HCT116 (cell line): ENCODE results near the gene AADACL3. TPM values are rescaled to one million over a fixed set of nuclear protein-coding genes. Genes with fewer than 3 reads are reported as not detected.

Experiments used
- ATAC-seq: fragments of 200-7000 bp; cut with Tn5 transposase; 2 replicates; pipeline ENCODE4 v1.9.1; 2020; ENCODE audit warnings: mild to moderate bottlenecking, moderate library complexity
- BruUV-seq: library from RNA; stranded (reverse); fragments of 400-500 nt; replicated peaks from 2 replicates; lab custom pipeline; 2021; lab: Mats Ljungman, UMichigan
- CTCF ChIA-PET: fragments of 300-600 bp; sonication (Branson Sonifier 250); formaldehyde crosslinking; loops from one replicate; lab custom pipeline; 2021; ENCODE audit warnings: antibody characterized with exemption; lab: Charles Lee
- POLR2A ChIA-PET: fragments of 300-600, 350-600 bp; sonication (Branson Sonifier 250); formaldehyde crosslinking; loops from one replicate; lab custom pipeline; 2021; ENCODE audit warnings: antibody characterized with exemption; lab: Charles Lee
- RAD21 ChIA-PET, 2 experiments: fragments of 300-600 bp; sonication (Branson Sonifier 250); formaldehyde crosslinking; loops; one replicate each; lab custom pipeline; 2023; ENCODE audit warnings: low total read pairs in 2 of 2; ENCODE audit not compliant: uncharacterized antibody in 2 of 2, unreplicated experiment in 2 of 2, low non-redundant PET in 1 of 2; lab: Charles Lee
- DNase-seq: peaks from one replicate; pipeline ENCODE4 v3.0.0-alpha.2; 2010; ENCODE audit warnings: low read depth, low spot score
- H2AFZ ChIP-seq: fragments of 200-600 bp; shearing (Covaris generic), sonication (generic); 2 replicates; pipeline ENCODE4 v1.6.1; 2017; ENCODE audit warnings: low read depth, mixed run types, mixed read lengths, antibody characterized with exemption, low read length; ENCODE audit not compliant: poor library complexity, severe bottlenecking
- H3K27ac ChIP-seq: 2 replicates; pipeline ENCODE4 v1.5.1; 2012; ENCODE audit warnings: low read depth, low read length
- H3K27me3 ChIP-seq: fragments of 200-600 bp; sonication (generic); 2 replicates; pipeline ENCODE4 v1.6.1; 2016; ENCODE audit warnings: mixed run types, low read length, mixed read lengths; ENCODE audit not compliant: insufficient read depth
- H3K36me3 ChIP-seq, 2 experiments: fragments of 200-500 bp in 1 of 2; fragments of 200-600 bp in 1 of 2; sonication (Bioruptor generic) in 1 of 2; sonication (generic) in 1 of 2; 2 replicates each; pipeline versions ENCODE4 v1.5.1 to v1.6.1; 2014 to 2016; ENCODE audit warnings: low read length in 2 of 2, inconsistent platforms in 1 of 2, mixed read lengths in 1 of 2, mixed run types in 1 of 2; ENCODE audit not compliant: insufficient read depth in 2 of 2, control insufficient read depth in 1 of 2
- H3K4me1 ChIP-seq, 2 experiments: fragments of 200-600 bp in 1 of 2; sonication (generic) in 1 of 2; 2 replicates each; pipeline versions ENCODE4 v1.5.1 to v1.6.1; 2012 to 2017; ENCODE audit warnings: low read length in 2 of 2, inconsistent platforms in 1 of 2, mild to moderate bottlenecking in 1 of 2, mixed read lengths in 1 of 2, mixed run types in 1 of 2, moderate library complexity in 1 of 2; ENCODE audit not compliant: insufficient read depth in 2 of 2, control insufficient read depth in 1 of 2
- H3K4me2 ChIP-seq: fragments of 200-600 bp; sonication (generic); 2 replicates; pipeline ENCODE4 v1.6.1; 2017; ENCODE audit warnings: mixed run types, low read length, mixed read lengths
- H3K4me3 ChIP-seq, 2 experiments: fragments of 200-600 bp in 1 of 2; sonication (generic) in 1 of 2; replicated peaks in 1 of 2; 2 replicates each; pipeline ENCODE4 v1.5.1; 2011 to 2016; ENCODE audit warnings: low read length in 2 of 2, control low read depth in 1 of 2, low read depth in 1 of 2, mild to moderate bottlenecking in 1 of 2, mixed read lengths in 1 of 2, mixed run types in 1 of 2
- H3K79me2 ChIP-seq: fragments of 200-600 bp; sonication (generic); 2 replicates; pipeline ENCODE4 v1.6.1; 2017; ENCODE audit warnings: mild to moderate bottlenecking, mixed run types, low read length, moderate library complexity, mixed read lengths; ENCODE audit not compliant: insufficient read depth
- H3K9ac ChIP-seq: fragments of 200-600 bp; sonication (generic); 2 replicates; pipeline ENCODE4 v1.6.1; 2016; ENCODE audit warnings: low read length, mixed read lengths
- H3K9me2 ChIP-seq: fragments of 200-600 bp; sonication (generic), shearing (Covaris generic); 2 replicates; pipeline ENCODE4 v1.6.1; 2017; ENCODE audit warnings: mixed run types, mild to moderate bottlenecking, moderate library complexity; ENCODE audit not compliant: insufficient read depth
- H3K9me3 ChIP-seq, 2 experiments: fragments of 200-500 bp in 1 of 2; fragments of 200-600 bp in 1 of 2; sonication (Bioruptor generic) in 1 of 2; sonication (generic) in 1 of 2; 2 replicates each; pipeline ENCODE4 v1.6.1; 2014 to 2017; ENCODE audit warnings: low read length in 2 of 2, mixed read lengths in 2 of 2, inconsistent platforms in 1 of 2, low read depth in 1 of 2, mild to moderate bottlenecking in 1 of 2, mixed run types in 1 of 2, moderate library complexity in 1 of 2; ENCODE audit not compliant: control insufficient read depth in 1 of 2, insufficient read depth in 1 of 2
- H4K20me1 ChIP-seq: fragments of 200-600 bp; sonication (generic), shearing (Covaris generic); 2 replicates; pipeline ENCODE4 v1.6.1; 2017; ENCODE audit warnings: mixed run types, mild to moderate bottlenecking, moderate library complexity; ENCODE audit not compliant: insufficient read depth
- SIN3A ChIP-seq: IDR thresholded peaks from 2 replicates; pipeline ENCODE4 v1.6.1; 2012; ENCODE audit warnings: low read depth
- SRF ChIP-seq: IDR thresholded peaks from 2 replicates; pipeline ENCODE4 v1.6.1; 2012; ENCODE audit warnings: low read depth
- YY1 ChIP-seq: IDR thresholded peaks from 2 replicates; pipeline ENCODE4 v1.6.1; 2011; ENCODE audit warnings: low read length, low read depth, moderate library complexity, mild to moderate bottlenecking; ENCODE audit not compliant: insufficient replicate concordance; ENCODE audit errors: extremely low read depth
- ZNF274 ChIP-seq: fragments of 200-500 bp; sonication (Bioruptor generic); IDR thresholded peaks from 2 replicates; pipeline ENCODE4 v1.6.1; 2014; ENCODE audit warnings: mild to moderate bottlenecking, low read depth, low read length, inconsistent platforms
- intact Hi-C: fragments of 100-400 bp; cut with micrococcal nuclease; formaldehyde crosslinking; loops from 2 replicates; pipeline ENCODE4 v1.10.0; 2022
- total RNA-seq: library from RNA; stranded (reverse); gene quantifications from one replicate; pipeline ENCODE4 v1.2.1, GENCODE V29; 2021; ENCODE audit not compliant: unreplicated experiment
- TF ChIP-seq, protein P1 (sequence below): IDR thresholded peaks from 2 replicates; pipeline ENCODE4 v1.6.1; 2011; ENCODE audit warnings: mild to moderate bottlenecking, low read length, moderate library complexity; ENCODE audit not compliant: insufficient replicate concordance; ENCODE audit errors: extremely low read depth
- TF ChIP-seq, protein P2 (sequence below): IDR thresholded peaks from 2 replicates; pipeline ENCODE4 v1.6.1; 2012; ENCODE audit warnings: low read depth

Gene AADACL3
- total RNA-seq, 1 experiment from 2014 or later: not detected

DNA sequence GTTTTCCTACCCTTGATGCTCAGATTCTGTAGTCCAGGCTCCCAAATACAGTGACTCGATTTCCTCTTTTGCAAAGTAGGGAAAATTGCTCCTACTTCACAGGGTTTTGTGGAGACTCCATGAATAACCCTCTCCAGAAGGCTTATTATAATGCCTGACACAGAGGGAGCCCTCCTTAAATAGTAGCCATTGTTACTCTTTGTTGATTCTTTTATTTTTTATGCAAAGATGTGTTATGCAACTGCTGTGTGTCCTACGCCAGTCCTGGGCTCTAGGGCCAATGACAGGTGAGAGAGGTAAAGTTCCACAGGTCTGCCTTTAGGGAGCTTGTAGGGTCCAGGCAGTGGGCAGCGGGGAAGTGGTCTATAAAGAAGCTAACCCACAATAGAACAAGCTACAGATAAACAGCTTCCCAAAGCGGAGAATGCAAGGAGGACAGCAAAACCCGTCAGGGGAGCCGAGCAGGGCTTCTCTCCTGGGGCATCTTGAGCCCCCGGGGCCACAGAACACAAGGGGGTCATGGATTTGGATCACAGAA is 1.5 kb downstream of the AADACL3 start:
- ChIA-PET RAD21 (no interaction called here), POLR2A (no interaction called here), CTCF (no interaction called here)
- no TSS peak for BruUV-seq
- H3K9me2 ChIP-seq: no peaks in the 10 kb centered on the region
- H3K36me3 ChIP-seq: no peaks in the 10 kb centered on the region
- no peaks in the 10 kb centered on the region for H3K27me3 ChIP-seq
- no peaks in the 10 kb centered on the region for H3K79me2 ChIP-seq
- no peaks in the 10 kb centered on the region for H3K4me1 ChIP-seq
- H3K9me3 ChIP-seq: no peaks in the 10 kb centered on the region
- no peak for ATAC-seq
- DNase-seq: no peak
- no peaks in the 10 kb centered on the region for H4K20me1 ChIP-seq
- H3K4me2 ChIP-seq: no peak overlapping the region
- H2AFZ ChIP-seq: no peak overlapping the region
- no peak overlapping the region for H3K9ac ChIP-seq
- intact Hi-C loops: loop anchor here (5.0 kb wide), 1 partner anchor 40 kb away; no protein-coding TSS in a partner anchor
- TF ChIP-seq ZNF274 (no peak), YY1 (no peak)
- TF ChIP-seq, protein P1, sequence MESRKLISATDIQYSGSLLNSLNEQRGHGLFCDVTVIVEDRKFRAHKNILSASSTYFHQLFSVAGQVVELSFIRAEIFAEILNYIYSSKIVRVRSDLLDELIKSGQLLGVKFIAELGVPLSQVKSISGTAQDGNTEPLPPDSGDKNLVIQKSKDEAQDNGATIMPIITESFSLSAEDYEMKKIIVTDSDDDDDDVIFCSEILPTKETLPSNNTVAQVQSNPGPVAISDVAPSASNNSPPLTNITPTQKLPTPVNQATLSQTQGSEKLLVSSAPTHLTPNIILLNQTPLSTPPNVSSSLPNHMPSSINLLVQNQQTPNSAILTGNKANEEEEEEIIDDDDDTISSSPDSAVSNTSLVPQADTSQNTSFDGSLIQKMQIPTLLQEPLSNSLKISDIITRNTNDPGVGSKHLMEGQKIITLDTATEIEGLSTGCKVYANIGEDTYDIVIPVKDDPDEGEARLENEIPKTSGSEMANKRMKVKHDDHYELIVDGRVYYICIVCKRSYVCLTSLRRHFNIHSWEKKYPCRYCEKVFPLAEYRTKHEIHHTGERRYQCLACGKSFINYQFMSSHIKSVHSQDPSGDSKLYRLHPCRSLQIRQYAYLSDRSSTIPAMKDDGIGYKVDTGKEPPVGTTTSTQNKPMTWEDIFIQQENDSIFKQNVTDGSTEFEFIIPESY: no peak
- no peak overlapping the region for H3K4me3 ChIP-seq
- H3K27ac ChIP-seq: no peak overlapping the region

DNA sequence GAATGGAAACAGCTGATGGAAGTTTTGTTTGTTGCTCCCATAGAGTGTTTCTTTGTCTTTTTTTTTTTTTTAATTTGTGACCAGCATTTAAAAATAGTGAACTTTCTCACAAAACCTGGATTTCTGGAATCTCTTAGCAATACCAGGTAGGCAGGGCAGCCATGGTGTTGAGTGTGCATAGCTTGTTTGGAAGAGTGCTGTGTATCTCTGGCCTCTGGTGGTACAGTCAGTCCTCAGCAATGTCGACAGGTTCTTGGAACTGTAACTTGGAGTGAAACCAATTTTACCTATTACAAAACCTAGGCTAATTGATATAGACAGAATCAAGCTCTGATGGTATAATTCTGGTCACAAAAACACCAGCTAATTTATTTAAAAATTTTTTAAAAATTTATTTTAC is 6.7 kb downstream of the AADACL3 start:
- H3K27me3 ChIP-seq: peaks cover 2% of the 10 kb centered on the region; the same call in 1 of the 2 replicates
- H3K4me1 ChIP-seq: no peaks in the 10 kb centered on the region
- H3K9me3 ChIP-seq: no peaks in the 10 kb centered on the region
- H3K27ac ChIP-seq: no peak overlapping the region
- no peak for ATAC-seq
- BruUV-seq: no TSS peak
- H3K79me2 ChIP-seq: no peaks in the 10 kb centered on the region
- H3K4me3 ChIP-seq: no peak overlapping the region
- H3K4me2 ChIP-seq: no peak overlapping the region
- no peak for TF ChIP-seq SIN3A
- TF ChIP-seq, protein P2, sequence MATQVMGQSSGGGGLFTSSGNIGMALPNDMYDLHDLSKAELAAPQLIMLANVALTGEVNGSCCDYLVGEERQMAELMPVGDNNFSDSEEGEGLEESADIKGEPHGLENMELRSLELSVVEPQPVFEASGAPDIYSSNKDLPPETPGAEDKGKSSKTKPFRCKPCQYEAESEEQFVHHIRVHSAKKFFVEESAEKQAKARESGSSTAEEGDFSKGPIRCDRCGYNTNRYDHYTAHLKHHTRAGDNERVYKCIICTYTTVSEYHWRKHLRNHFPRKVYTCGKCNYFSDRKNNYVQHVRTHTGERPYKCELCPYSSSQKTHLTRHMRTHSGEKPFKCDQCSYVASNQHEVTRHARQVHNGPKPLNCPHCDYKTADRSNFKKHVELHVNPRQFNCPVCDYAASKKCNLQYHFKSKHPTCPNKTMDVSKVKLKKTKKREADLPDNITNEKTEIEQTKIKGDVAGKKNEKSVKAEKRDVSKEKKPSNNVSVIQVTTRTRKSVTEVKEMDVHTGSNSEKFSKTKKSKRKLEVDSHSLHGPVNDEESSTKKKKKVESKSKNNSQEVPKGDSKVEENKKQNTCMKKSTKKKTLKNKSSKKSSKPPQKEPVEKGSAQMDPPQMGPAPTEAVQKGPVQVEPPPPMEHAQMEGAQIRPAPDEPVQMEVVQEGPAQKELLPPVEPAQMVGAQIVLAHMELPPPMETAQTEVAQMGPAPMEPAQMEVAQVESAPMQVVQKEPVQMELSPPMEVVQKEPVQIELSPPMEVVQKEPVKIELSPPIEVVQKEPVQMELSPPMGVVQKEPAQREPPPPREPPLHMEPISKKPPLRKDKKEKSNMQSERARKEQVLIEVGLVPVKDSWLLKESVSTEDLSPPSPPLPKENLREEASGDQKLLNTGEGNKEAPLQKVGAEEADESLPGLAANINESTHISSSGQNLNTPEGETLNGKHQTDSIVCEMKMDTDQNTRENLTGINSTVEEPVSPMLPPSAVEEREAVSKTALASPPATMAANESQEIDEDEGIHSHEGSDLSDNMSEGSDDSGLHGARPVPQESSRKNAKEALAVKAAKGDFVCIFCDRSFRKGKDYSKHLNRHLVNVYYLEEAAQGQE: no peak
- TF ChIP-seq SRF: no peak
- TF ChIP-seq, all 23 proteins: peak for 0
- Histone ChIP-seq H3K9ac (no peak overlapping the region), H3K9me2 (no peaks in the 10 kb centered on the region), H4K20me1 (no peaks in the 10 kb centered on the region), H3K36me3 (no peaks in the 10 kb centered on the region), H2AFZ (no peak overlapping the region)
- DNase-seq: no peak
- ChIA-PET POLR2A (no interaction called here), CTCF (no interaction called here), RAD21 (no interaction called here)
- intact Hi-C loops: no loop called here
